Uterus (tissue), 4 donors: ENCODE data around the gene METTL1. TPM values are rescaled to one million over a fixed set of nuclear protein-coding genes. Genes with fewer than 3 reads are reported as not detected.

ENCODE experiments used
- DNase-seq, 2 donors: peaks; one replicate each; pipeline ENCODE4 v3.0.0-alpha.2; 2019 to 2020
- H3K27ac ChIP-seq, 2 donors: fragments of 200-600 bp; sonication (generic); 1 replicate in 1 of 2; 2 replicates in 1 of 2; pipeline ENCODE4 v1.5.1; 2016 to 2018
- H3K27me3 ChIP-seq, 2 donors: fragments of 200-600 bp; sonication (generic); one replicate each; pipeline ENCODE4 v1.5.1; 2018 to 2019; ENCODE audit warnings: control low read depth in 1 of 2
- H3K36me3 ChIP-seq, 2 donors: fragments of 200-600 bp; sonication (generic); one replicate each; pipeline ENCODE4 v1.5.1; 2019; ENCODE audit warnings: control low read depth in 1 of 2
- H3K4me1 ChIP-seq, 2 donors: fragments of 200-600 bp; sonication (generic); one replicate each; pipeline ENCODE4 v1.5.1; 2018 to 2019; ENCODE audit warnings: control low read depth in 1 of 2
- H3K4me3 ChIP-seq, 2 donors: fragments of 200-600 bp; sonication (generic); 1 replicate in 1 of 2; 2 replicates in 1 of 2; pipeline ENCODE4 v1.5.1; 2018 to 2019; ENCODE audit warnings: mild to moderate bottlenecking in 1 of 2
- H3K9me3 ChIP-seq, 2 donors: fragments of 200-600 bp; sonication (generic); one replicate each; pipeline ENCODE4 v1.5.1; 2019; ENCODE audit warnings: control low read depth in 1 of 2
- POLR2A ChIP-seq, 2 donors: fragments of 450-650 bp; IDR thresholded peaks; one replicate each; pipeline ENCODE4 v1.6.1; 2016; ENCODE audit warnings: antibody characterized with exemption in 2 of 2, mild to moderate bottlenecking in 1 of 2, moderate library complexity in 1 of 2
- intact Hi-C: fragments of 100-400 bp; cut with DNase I; formaldehyde crosslinking; loops from one replicate; pipeline ENCODE4 v1.15.1; 2023; ENCODE audit warnings: low total_unique reads
- total RNA-seq, 4 donors: library from RNA; depleted of rRNA in 3 of 4; stranded (reverse); fragments of >200 nt in 3 of 4; gene quantifications; one replicate each; pipeline versions ENCODE4 v1.1.0 to v1.2.4, GENCODE V29; 2014 to 2023
- TF ChIP-seq, protein P1 (sequence below), 4 experiments: fragments of 200-600 bp in 2 of 4; fragments of 450-650 bp in 2 of 4; sonication (generic) in 2 of 4; IDR thresholded peaks; one replicate each; pipeline ENCODE4 v1.5.1; 2016 to 2019; ENCODE audit warnings: antibody characterized with exemption in 4 of 4, mild to moderate bottlenecking in 2 of 4, moderate library complexity in 1 of 4
- donor health status: DM: yes; HTN: yes; CAD: no.

Gene METTL1
- total RNA-seq, 4 donors from 2014 or later: 5.1 to 22.4 (median 18.0) TPM

DNA sequence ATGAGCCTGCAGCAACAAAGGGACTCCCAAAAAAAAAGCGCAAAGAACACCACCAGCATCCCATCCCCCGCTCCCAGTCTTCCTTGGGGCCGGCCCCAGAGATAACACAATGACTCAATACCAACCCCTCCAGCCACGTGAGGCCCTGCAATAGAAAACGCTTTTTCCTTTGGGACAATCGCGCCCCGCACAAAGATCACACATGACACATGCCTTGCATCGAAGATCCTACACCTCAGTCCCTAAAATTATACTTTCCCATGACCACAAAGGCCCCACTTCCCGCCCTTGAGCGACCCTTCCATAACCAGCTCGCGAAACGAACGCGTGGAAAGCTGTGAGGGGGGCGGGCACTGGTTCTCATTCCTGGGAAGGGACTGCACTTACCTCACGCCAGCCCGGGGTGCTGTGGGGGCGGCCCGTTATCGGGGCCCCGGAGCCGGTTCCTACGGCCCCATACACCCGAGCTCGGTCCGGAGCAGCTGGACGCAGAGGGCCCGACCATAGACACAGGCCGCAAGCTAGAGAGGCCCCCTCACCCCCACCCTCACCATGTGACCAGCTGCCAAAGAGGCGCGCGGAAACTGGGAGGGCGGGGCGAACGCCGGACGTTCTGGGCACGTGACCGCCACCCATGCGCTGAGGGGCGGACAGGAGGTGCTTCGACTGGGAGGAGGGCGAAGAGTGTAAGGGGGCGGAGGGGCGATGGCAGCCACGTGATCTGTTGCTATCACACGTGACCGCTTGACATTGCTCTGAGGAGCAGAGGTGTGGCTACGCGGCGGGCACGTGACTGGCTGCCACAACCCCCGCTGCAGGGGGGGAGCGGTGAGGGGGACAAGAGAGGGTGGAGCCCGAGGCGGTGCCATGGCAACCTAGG, 19.9 kb downstream of the METTL1 start, which contains the start of gene CDK4:
TSS of gene CDK4 (minus strand) at position 523 of the 880 bp plus-strand sequence. CDS start 593 bp downstream, outside the sequence.
- Histone ChIP-seq H3K27me3 (no peaks in the 10 kb centered on the region), H3K4me3 (peak within 1 kb of the TSS; percentile 90 to 92), H3K9me3 (no peaks in the 10 kb centered on the region), H3K4me1 (peaks cover 0 to 19% of the 10 kb centered on the region in 2 donors), H3K27ac (peak within 1 kb of the TSS; percentile 87 to 91), H3K36me3 (no peaks in the 10 kb centered on the region)
- DNase-seq: peak; percentile 99 to 100
- peak; percentile 60 to 79 for TF ChIP-seq POLR2A (IDR thresholded peaks at IDR 0.05)
- TF ChIP-seq, protein P1, sequence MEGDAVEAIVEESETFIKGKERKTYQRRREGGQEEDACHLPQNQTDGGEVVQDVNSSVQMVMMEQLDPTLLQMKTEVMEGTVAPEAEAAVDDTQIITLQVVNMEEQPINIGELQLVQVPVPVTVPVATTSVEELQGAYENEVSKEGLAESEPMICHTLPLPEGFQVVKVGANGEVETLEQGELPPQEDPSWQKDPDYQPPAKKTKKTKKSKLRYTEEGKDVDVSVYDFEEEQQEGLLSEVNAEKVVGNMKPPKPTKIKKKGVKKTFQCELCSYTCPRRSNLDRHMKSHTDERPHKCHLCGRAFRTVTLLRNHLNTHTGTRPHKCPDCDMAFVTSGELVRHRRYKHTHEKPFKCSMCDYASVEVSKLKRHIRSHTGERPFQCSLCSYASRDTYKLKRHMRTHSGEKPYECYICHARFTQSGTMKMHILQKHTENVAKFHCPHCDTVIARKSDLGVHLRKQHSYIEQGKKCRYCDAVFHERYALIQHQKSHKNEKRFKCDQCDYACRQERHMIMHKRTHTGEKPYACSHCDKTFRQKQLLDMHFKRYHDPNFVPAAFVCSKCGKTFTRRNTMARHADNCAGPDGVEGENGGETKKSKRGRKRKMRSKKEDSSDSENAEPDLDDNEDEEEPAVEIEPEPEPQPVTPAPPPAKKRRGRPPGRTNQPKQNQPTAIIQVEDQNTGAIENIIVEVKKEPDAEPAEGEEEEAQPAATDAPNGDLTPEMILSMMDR (IDR thresholded peaks at IDR 0.05): peak in 1 of 4 experiments; percentile 36
- intact Hi-C loops: no loop called here

DNA sequence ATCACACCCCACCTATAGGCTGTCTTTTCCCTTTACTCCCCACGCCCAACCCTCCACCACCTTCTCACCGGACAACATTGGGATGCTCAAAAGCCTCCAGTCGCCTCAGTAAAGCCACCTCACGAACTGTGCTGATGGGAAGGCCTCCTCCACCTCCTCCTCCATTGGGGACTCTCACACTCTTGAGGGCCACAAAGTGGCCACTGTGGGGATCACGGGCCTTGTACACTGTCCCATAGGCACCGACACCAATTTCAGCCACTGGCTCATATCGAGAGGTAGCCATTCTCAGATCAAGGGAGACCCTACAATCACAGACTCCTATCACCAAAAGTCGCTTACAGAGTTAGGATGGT, 20.5 kb downstream of the METTL1 start:
- Histone ChIP-seq H3K36me3 (no peaks in the 10 kb centered on the region), H3K27me3 (no peaks in the 10 kb centered on the region), H3K4me1 (peaks cover 0 to 19% of the 10 kb centered on the region in 2 donors), H3K4me3 (peak overlapping the region; percentile 90 to 92), H3K9me3 (no peaks in the 10 kb centered on the region), H3K27ac (peak overlapping the region; percentile 87 to 91)
- TF ChIP-seq POLR2A (IDR thresholded peaks at IDR 0.05): no peak
- TF ChIP-seq, protein P1 (IDR thresholded peaks at IDR 0.05): no peak
- DNase-seq: no peak
- intact Hi-C loops: no loop called here

GRCh38 chr12:57750561-57751431, 21.1 kb downstream of the METTL1 start:
- Histone ChIP-seq H3K9me3 (no peaks in the 10 kb centered on the region), H3K36me3 (no peaks in the 10 kb centered on the region), H3K27ac (peak overlapping the region; percentile 87 to 91), H3K4me1 (peaks cover 0 to 14% of the 10 kb centered on the region in 2 donors), H3K4me3 (peak overlapping the region; percentile 90 to 92), H3K27me3 (no peaks in the 10 kb centered on the region)
- intact Hi-C loops: no loop called here
- DNase-seq: no peak
- no peak for TF ChIP-seq POLR2A (IDR thresholded peaks at IDR 0.05)

GRCh38 chr12:57749061-57749460, 22.8 kb downstream of the METTL1 start:
- Histone ChIP-seq H3K27me3 (no peaks in the 10 kb centered on the region), H3K27ac (no peak overlapping the region), H3K9me3 (no peaks in the 10 kb centered on the region), H3K4me3 (no peak overlapping the region), H3K4me1 (peaks cover 0 to 4% of the 10 kb centered on the region in 2 donors), H3K36me3 (no peaks in the 10 kb centered on the region)
- DNase-seq: no peak
- intact Hi-C loops: no loop called here
- no peak for TF ChIP-seq POLR2A (IDR thresholded peaks at IDR 0.05)
- TF ChIP-seq, protein P1 (IDR thresholded peaks at IDR 0.05): no peak

GRCh38 chr12:57746025-57746424, 25.9 kb downstream of the METTL1 start:
- no peaks in the 10 kb centered on the region for H3K36me3 ChIP-seq
- H3K4me1 ChIP-seq: no peaks in the 10 kb centered on the region
- no peak overlapping the region for H3K27ac ChIP-seq
- intact Hi-C loops: no loop called here
- no peak overlapping the region for H3K4me3 ChIP-seq
- H3K9me3 ChIP-seq: no peaks in the 10 kb centered on the region
- no peak for DNase-seq
- TF ChIP-seq, protein P1 (IDR thresholded peaks at IDR 0.05): no peak
- no peak for TF ChIP-seq POLR2A (IDR thresholded peaks at IDR 0.05)
- no peaks in the 10 kb centered on the region for H3K27me3 ChIP-seq
